Vagina (tissue), 2 donors: ENCODE results near the gene NMBR.
"Not testable (repeated sequence)": the region's sequence is repeated elsewhere in the genome, so short reads cannot be mapped to it uniquely, and the experiment has no call there.

ENCODE experiments used
- CTCF ChIP-seq, 3 experiments: fragments of 450-650 bp in 2 of 3; fragments of 200-600 bp in 1 of 3; sonication (generic) in 1 of 3; IDR thresholded peaks; one replicate each; pipeline ENCODE4 v1.5.1; 2017 to 2019; ENCODE audit warnings: antibody characterized with exemption in 3 of 3, mild to moderate bottlenecking in 2 of 3, moderate library complexity in 2 of 3
- POLR2A ChIP-seq, 2 donors: fragments of 450-650 bp; IDR thresholded peaks; one replicate each; pipeline ENCODE4 v1.6.1; 2017; ENCODE audit warnings: antibody characterized with exemption in 2 of 2, mild to moderate bottlenecking in 2 of 2, moderate library complexity in 2 of 2
- POLR2AphosphoS5 ChIP-seq, 2 donors: sonication (generic); formaldehyde crosslinking; IDR thresholded peaks; one replicate each; pipeline ENCODE4 v1.9.0; 2017; ENCODE audit warnings: antibody characterized with exemption in 2 of 2, mild to moderate bottlenecking in 2 of 2, low read depth in 1 of 2; ENCODE audit not compliant: insufficient read depth in 1 of 2

DNA sequence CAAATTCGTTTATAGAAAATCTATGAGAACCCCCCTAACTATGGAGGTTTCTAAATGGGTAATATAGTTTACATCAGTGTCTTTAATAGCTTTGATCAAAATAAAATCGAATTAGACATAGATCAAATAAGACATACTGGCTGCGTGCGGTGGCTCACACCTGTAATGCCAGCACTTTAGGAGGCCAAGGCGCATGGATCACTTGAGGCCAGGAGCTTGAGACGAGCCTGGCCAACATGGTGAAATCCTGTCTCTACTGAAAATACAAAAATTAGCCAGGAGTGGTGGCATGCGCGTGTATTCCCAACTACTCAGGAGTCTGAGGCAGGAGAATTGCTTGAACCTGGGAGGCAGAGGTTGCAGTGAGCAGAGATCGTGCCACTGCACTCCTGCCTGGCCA is 36.1 kb downstream of the NMBR start:
- TF ChIP-seq CTCF (IDR thresholded peaks at IDR 0.05); POLR2A (IDR thresholded peaks at IDR 0.05); POLR2AphosphoS5 (IDR thresholded peaks at IDR 0.05; ENCODE audit: insufficient read depth in 1 of 2, low read depth in 1 of 2): not testable (repeated sequence)
